ENCODE results near the gene SNX20. TPM values are rescaled to one million over a fixed set of nuclear protein-coding genes. Genes with fewer than 3 reads are reported as not detected.

SNX20 gene
- total RNA-seq, 1 donor from 2014 or later, result 0.69 TPM

GRCh38 chr16:50637716-50638602, 43.2 kb downstream of the SNX20 start:
- H3K27ac ChIP-seq (replicated peaks), result no peak overlapping the region
- no peaks in the 10 kb centered on the region for H3K4me1 ChIP-seq
- H3K36me3 ChIP-seq, result no peaks in the 10 kb centered on the region
- no peaks in the 10 kb centered on the region for H3K9me3 ChIP-seq (replicated peaks)
- no peak for DNase-seq
- intact Hi-C loops (cut with micrococcal nuclease), result no loop called here
- peaks cover 42% of the 10 kb centered on the region for H3K27me3 ChIP-seq (ENCODE audit: low read depth)
- TF ChIP-seq CTCF (IDR thresholded peaks at IDR 0.05; ENCODE audit: borderline replicate concordance), result no peak
- H3K4me3 ChIP-seq, result no peak overlapping the region

- H3K4me3 ChIP-seq, result no peak overlapping the region
- no peak for TF ChIP-seq CTCF (IDR thresholded peaks at IDR 0.05; ENCODE audit: borderline replicate concordance)
- no peaks in the 10 kb centered on the region for H3K9me3 ChIP-seq (replicated peaks)
- H3K27ac ChIP-seq (replicated peaks), result no peak overlapping the region
- no peak for DNase-seq
- intact Hi-C loops (cut with micrococcal nuclease), result no loop called here
- peaks cover 32% of the 10 kb centered on the region for H3K27me3 ChIP-seq (ENCODE audit: low read depth)
- H3K36me3 ChIP-seq, result no peaks in the 10 kb centered on the region
- no peaks in the 10 kb centered on the region for H3K4me1 ChIP-seq
Observed at GRCh38 chr16:50636753-50637374, 44.2 kb downstream of the SNX20 start.

- H3K27ac ChIP-seq (replicated peaks), result no peak overlapping the region
- TF ChIP-seq CTCF (IDR thresholded peaks at IDR 0.05; ENCODE audit: borderline replicate concordance), result no peak
- no peak overlapping the region for H3K4me3 ChIP-seq
- no peaks in the 10 kb centered on the region for H3K4me1 ChIP-seq
- H3K9me3 ChIP-seq (replicated peaks), result no peaks in the 10 kb centered on the region
- peaks cover 22% of the 10 kb centered on the region for H3K27me3 ChIP-seq (ENCODE audit: low read depth)
- H3K36me3 ChIP-seq, result no peaks in the 10 kb centered on the region
- intact Hi-C loops (cut with micrococcal nuclease), result no loop called here
- no peak for DNase-seq
Observed at GRCh38 chr16:50635505-50636392, 45.4 kb downstream of the SNX20 start.

- H3K9me3 ChIP-seq (replicated peaks), result no peaks in the 10 kb centered on the region
- H3K36me3 ChIP-seq, result no peaks in the 10 kb centered on the region
- no peak for DNase-seq
- H3K4me1 ChIP-seq, result no peaks in the 10 kb centered on the region
- H3K27ac ChIP-seq (replicated peaks), result no peak overlapping the region
- no peak overlapping the region for H3K4me3 ChIP-seq
- intact Hi-C loops (cut with micrococcal nuclease), result no loop called here
- TF ChIP-seq CTCF (IDR thresholded peaks at IDR 0.05; ENCODE audit: borderline replicate concordance), result no peak
- peaks cover 21% of the 10 kb centered on the region for H3K27me3 ChIP-seq (ENCODE audit: low read depth)
Observed at GRCh38 chr16:50634947-50635346, 46.2 kb downstream of the SNX20 start.

GRCh38 chr16:50634090-50634489, 47.0 kb downstream of the SNX20 start:
- no peaks in the 10 kb centered on the region for H3K36me3 ChIP-seq
- no peak for TF ChIP-seq CTCF (IDR thresholded peaks at IDR 0.05; ENCODE audit: borderline replicate concordance)
- H3K9me3 ChIP-seq (replicated peaks), result no peaks in the 10 kb centered on the region
- H3K27me3 ChIP-seq (ENCODE audit: low read depth), result peaks cover 21% of the 10 kb centered on the region
- no peak overlapping the region for H3K27ac ChIP-seq (replicated peaks)
- H3K4me1 ChIP-seq, result no peaks in the 10 kb centered on the region
- no peak for DNase-seq
- H3K4me3 ChIP-seq, result no peak overlapping the region
- intact Hi-C loops (cut with micrococcal nuclease), result no loop called here
